ENCODE measurements around the gene ADGRE1. TPM values are rescaled to one million over a fixed set of nuclear protein-coding genes. Genes with fewer than 3 reads are reported as not detected.

ADGRE1 gene
- total and polyA plus RNA-seq, 4 donors = 0.39 to 16.2 (median 1.8) TPM

DNA sequence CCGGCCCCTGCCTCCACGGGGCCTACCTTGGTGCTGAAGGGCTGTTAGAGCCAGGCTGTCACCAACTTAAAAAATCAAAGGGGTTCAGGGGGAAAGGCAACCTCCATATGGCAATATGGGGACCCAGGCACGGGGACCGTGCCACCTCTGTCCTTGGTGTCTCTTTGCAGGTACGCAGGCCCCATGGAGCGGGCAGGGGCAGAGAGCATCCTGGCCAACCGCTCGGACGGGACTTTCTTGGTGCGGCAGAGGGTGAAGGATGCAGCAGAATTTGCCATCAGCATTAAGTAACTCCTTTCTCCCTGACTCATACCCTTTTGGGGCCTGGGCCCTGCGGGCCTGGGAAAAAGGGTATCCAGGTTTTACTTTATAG is 39.6 kb upstream of the ADGRE1 start:
- WGBS = 94% methylated on average over 11 of the region's 11 CpGs
- no peak overlapping the region for H3K9ac ChIP-seq (ENCODE audit: low read depth in 1 of 2, low read length in 2 of 2)
- no peak for DNase-seq (ENCODE audit: low spot score)
- H3K9me3 ChIP-seq (ENCODE audit: control insufficient read depth in 4 of 4, low read length in 3 of 4) = no peaks in the 10 kb centered on the region
- no peak overlapping the region for H3K27ac ChIP-seq (ENCODE audit: low read depth in 1 of 2, low read length in 2 of 2)
- TF ChIP-seq RXRA (IDR thresholded peaks at IDR 0.05) (no peak), RAD21 (IDR thresholded peaks at IDR 0.05) (no peak), TAF1 (conservative IDR thresholded peaks at IDR 0.05) (no peak), FOXA2 (IDR thresholded peaks at IDR 0.05) (no peak)
- TF ChIP-seq, protein P1, sequence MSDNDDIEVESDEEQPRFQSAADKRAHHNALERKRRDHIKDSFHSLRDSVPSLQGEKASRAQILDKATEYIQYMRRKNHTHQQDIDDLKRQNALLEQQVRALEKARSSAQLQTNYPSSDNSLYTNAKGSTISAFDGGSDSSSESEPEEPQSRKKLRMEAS (IDR thresholded peaks at IDR 0.05) = no peak
- no peak overlapping the region for H3K4me3 ChIP-seq (ENCODE audit: low read depth in 1 of 3, low read length in 3 of 3)
- no peaks in the 10 kb centered on the region for H3K4me1 ChIP-seq (ENCODE audit: control insufficient read depth in 4 of 4, insufficient read depth in 4 of 4, low read length in 3 of 4)
- H3K27me3 ChIP-seq (ENCODE audit: control insufficient read depth in 4 of 4, insufficient read depth in 4 of 4, low read length in 3 of 4) = no peaks in the 10 kb centered on the region
- H3K36me3 ChIP-seq (ENCODE audit: control insufficient read depth in 4 of 4, insufficient read depth in 3 of 4, low read depth in 1 of 4, low read length in 3 of 4) = peaks cover 0 to 2% (median 0%) of the 10 kb centered on the region in 4 donors

DNA sequence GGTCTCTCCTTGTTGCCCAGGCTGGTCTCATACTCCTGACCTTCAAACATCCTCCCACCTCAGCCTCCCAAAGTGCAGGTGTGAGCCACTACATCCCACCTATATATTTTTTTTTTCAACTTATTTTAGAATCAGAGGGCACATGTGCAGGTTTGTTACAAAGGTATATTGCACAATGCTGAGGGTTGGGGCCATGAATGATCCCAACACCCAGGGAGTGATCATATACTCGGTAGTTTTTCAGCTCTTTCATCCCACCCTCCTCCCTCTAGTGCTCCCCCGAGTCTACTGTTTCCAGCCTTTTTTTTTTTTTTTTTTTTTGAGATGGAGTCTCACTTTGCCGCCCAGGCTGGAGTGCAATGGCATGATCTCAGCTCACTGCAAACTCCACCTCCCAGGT is 38.4 kb upstream of the ADGRE1 start:
- WGBS = 69% methylated on average over 3 of the region's 3 CpGs
- TF ChIP-seq, protein P2, sequence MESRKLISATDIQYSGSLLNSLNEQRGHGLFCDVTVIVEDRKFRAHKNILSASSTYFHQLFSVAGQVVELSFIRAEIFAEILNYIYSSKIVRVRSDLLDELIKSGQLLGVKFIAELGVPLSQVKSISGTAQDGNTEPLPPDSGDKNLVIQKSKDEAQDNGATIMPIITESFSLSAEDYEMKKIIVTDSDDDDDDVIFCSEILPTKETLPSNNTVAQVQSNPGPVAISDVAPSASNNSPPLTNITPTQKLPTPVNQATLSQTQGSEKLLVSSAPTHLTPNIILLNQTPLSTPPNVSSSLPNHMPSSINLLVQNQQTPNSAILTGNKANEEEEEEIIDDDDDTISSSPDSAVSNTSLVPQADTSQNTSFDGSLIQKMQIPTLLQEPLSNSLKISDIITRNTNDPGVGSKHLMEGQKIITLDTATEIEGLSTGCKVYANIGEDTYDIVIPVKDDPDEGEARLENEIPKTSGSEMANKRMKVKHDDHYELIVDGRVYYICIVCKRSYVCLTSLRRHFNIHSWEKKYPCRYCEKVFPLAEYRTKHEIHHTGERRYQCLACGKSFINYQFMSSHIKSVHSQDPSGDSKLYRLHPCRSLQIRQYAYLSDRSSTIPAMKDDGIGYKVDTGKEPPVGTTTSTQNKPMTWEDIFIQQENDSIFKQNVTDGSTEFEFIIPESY (IDR thresholded peaks at IDR 0.05) = no peak
- no peak for TF ChIP-seq GABPA (IDR thresholded peaks at IDR 0.05 in 1 of 2, conservative IDR thresholded peaks at IDR 0.05 in 1 of 2)
- TF ChIP-seq TAF1 (conservative IDR thresholded peaks at IDR 0.05) = no peak
- TF ChIP-seq, protein P3, sequence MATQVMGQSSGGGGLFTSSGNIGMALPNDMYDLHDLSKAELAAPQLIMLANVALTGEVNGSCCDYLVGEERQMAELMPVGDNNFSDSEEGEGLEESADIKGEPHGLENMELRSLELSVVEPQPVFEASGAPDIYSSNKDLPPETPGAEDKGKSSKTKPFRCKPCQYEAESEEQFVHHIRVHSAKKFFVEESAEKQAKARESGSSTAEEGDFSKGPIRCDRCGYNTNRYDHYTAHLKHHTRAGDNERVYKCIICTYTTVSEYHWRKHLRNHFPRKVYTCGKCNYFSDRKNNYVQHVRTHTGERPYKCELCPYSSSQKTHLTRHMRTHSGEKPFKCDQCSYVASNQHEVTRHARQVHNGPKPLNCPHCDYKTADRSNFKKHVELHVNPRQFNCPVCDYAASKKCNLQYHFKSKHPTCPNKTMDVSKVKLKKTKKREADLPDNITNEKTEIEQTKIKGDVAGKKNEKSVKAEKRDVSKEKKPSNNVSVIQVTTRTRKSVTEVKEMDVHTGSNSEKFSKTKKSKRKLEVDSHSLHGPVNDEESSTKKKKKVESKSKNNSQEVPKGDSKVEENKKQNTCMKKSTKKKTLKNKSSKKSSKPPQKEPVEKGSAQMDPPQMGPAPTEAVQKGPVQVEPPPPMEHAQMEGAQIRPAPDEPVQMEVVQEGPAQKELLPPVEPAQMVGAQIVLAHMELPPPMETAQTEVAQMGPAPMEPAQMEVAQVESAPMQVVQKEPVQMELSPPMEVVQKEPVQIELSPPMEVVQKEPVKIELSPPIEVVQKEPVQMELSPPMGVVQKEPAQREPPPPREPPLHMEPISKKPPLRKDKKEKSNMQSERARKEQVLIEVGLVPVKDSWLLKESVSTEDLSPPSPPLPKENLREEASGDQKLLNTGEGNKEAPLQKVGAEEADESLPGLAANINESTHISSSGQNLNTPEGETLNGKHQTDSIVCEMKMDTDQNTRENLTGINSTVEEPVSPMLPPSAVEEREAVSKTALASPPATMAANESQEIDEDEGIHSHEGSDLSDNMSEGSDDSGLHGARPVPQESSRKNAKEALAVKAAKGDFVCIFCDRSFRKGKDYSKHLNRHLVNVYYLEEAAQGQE (IDR thresholded peaks at IDR 0.05) = no peak
- no peak for TF ChIP-seq FOXA1 (IDR thresholded peaks at IDR 0.05)
- TF ChIP-seq, protein P1 (IDR thresholded peaks at IDR 0.05) = no peak
- no peak for TF ChIP-seq YY1 (IDR thresholded peaks at IDR 0.05)
- TF ChIP-seq, protein P4, sequence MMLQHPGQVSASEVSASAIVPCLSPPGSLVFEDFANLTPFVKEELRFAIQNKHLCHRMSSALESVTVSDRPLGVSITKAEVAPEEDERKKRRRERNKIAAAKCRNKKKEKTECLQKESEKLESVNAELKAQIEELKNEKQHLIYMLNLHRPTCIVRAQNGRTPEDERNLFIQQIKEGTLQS (IDR thresholded peaks at IDR 0.05) = no peak
- TF ChIP-seq JUND (IDR thresholded peaks at IDR 0.05) = no peak
- TF ChIP-seq NR2F2 (IDR thresholded peaks at IDR 0.05) = no peak
- no peak for TF ChIP-seq SP1 (IDR thresholded peaks at IDR 0.05)
- TF ChIP-seq FOXA2 (IDR thresholded peaks at IDR 0.05) = no peak
- TF ChIP-seq HNF4G (IDR thresholded peaks at IDR 0.05) = no peak
- no peaks in the 10 kb centered on the region for H3K9me3 ChIP-seq (ENCODE audit: control insufficient read depth in 4 of 4, low read length in 3 of 4)
- H3K4me1 ChIP-seq (ENCODE audit: control insufficient read depth in 4 of 4, insufficient read depth in 4 of 4, low read length in 3 of 4) = no peaks in the 10 kb centered on the region
- H3K27ac ChIP-seq (ENCODE audit: low read depth in 1 of 2, low read length in 2 of 2) = no peak overlapping the region
- H3K9ac ChIP-seq (ENCODE audit: low read depth in 1 of 2, low read length in 2 of 2) = no peak overlapping the region
- no peak overlapping the region for H3K4me3 ChIP-seq (ENCODE audit: low read depth in 1 of 3, low read length in 3 of 3)
- H3K36me3 ChIP-seq (ENCODE audit: control insufficient read depth in 4 of 4, insufficient read depth in 3 of 4, low read depth in 1 of 4, low read length in 3 of 4) = peaks cover 0 to 2% (median 0%) of the 10 kb centered on the region in 4 donors
- no peaks in the 10 kb centered on the region for H3K27me3 ChIP-seq (ENCODE audit: control insufficient read depth in 4 of 4, insufficient read depth in 4 of 4, low read length in 3 of 4)
- no peak for DNase-seq (ENCODE audit: low spot score)
